Measurements from ENCODE around the gene PCBP3.

DNA sequence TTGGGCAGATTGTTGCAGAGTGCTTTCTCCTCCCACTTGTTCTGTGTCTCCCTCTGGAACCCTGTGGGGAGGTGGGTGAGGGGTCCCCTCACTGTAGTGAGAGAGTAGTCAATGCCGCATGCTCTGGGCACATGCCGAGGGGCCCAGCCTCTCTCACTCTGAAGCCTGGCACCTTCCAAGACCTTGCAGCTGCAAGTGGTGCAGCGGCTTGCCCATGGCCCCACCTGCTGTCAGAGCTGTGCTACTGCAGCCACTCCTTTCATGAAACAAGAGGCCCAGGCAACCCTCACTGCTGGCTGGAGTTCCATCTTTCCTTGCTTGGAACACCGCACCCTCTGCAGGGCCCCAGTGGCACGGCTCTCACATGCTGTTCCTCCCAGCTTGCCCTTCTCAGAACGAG lies 279.6 kb downstream of the PCBP3 start:
- no peak for TF ChIP-seq EZH2 (IDR thresholded peaks at IDR 0.05; ENCODE audit: low read length)
- TF ChIP-seq, protein P1, sequence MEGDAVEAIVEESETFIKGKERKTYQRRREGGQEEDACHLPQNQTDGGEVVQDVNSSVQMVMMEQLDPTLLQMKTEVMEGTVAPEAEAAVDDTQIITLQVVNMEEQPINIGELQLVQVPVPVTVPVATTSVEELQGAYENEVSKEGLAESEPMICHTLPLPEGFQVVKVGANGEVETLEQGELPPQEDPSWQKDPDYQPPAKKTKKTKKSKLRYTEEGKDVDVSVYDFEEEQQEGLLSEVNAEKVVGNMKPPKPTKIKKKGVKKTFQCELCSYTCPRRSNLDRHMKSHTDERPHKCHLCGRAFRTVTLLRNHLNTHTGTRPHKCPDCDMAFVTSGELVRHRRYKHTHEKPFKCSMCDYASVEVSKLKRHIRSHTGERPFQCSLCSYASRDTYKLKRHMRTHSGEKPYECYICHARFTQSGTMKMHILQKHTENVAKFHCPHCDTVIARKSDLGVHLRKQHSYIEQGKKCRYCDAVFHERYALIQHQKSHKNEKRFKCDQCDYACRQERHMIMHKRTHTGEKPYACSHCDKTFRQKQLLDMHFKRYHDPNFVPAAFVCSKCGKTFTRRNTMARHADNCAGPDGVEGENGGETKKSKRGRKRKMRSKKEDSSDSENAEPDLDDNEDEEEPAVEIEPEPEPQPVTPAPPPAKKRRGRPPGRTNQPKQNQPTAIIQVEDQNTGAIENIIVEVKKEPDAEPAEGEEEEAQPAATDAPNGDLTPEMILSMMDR (optimal IDR thresholded peaks at IDR 0.05 in 1 of 3, IDR thresholded peaks at IDR 0.05 in 1 of 3, conservative IDR thresholded peaks at IDR 0.05 in 1 of 3; ENCODE audit: extremely low read depth in 1 of 3, insufficient read depth in 2 of 3, low read length in 3 of 3) = peak; percentile 93 to 97 (median 93)
